ENCODE results near the gene ARFGAP2.
"Not testable (repeated sequence)": the region's sequence is repeated elsewhere in the genome, so short reads cannot be mapped to it uniquely, and the experiment has no call there.

The ARFGAP2 gene

DNA sequence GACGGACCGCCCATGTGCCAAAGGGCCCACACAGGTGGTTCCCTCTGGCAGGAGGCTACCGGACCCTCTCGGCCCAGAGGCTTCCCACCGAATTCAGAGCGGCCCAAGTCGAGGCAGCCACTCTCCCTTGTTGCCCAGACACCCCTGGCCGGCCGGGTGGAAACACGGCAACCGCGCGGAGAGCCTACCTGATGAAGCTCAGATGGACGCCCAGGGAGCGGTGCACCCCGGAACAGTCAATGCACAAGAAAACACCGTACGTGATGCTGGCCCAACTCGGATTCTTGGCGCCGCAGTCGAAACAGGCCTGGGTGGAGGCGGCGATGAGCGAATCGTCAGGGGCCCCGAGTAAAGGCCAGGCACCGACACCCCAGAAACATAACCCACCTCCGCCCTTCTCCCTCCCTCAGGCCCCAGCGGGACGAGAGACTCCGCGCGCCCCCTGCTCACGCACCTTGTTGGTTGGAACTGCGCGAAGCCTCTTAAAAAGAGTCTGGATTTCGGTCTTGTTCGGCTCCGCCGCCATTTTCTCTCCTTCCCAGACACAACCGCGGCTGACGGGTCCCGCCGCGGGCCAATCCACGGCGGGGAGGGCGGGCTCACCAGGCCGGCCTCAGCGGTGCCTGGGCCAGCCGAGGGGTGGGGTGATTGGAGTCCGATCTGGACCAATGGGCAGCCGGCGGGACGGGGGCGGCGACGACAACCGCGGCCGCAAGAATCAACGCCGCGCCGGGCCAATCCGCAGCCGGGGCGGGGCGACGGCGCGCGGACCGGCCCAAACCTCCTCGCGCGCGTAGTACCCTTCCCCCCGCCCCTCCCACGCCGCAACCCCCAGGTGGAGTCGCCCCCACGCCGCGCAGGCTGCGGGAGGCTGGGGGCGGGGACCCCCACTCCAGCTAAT, at the start of gene ARFGAP2:
Gene ARFGAP2, minus strand, starts transcription at position 552 of the 901 bp plus-strand sequence. Its CDS starts 26 bp downstream, at position 526.
- DNase-seq: peak; percentile 41

DNA sequence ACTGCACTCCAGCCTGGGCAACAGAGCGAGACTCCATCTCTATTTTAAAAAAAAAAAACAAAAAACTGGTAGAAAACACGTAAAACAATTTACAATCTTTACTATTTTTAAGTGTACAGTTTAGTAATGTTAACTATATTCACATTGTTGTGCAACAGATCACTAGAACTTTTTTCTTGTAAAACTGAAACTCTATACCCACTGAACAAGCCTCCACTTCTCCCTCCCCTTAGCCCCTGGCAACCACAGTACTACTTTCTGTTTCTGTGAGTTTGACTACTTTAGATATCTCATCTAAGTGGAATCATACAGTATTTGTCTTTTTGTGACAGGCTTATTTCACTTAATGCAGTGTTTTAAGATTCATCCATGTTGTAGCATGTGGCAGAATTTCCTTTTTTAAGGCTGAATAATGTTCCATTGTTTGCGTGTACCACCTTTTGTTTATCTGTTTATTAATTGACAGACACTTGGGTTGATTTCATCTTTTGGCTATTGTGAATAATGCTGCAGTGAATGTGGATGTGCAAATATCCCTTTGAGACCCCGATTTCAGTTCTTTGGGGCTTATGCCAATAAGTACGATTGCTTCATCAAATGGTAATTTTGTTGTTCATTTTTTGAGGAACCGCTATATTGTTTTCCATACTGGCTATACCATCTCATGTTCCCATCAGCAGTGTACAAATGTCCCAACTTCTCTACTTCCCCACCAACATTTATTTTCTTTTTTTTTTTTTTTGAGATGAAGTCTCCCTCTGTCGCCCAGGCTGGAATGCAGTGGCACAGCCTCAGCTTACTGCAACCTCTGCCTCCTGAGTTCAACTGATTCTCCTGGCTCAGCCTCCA, 49.1 kb upstream of the ARFGAP2 start:
- no peak for DNase-seq

DNA sequence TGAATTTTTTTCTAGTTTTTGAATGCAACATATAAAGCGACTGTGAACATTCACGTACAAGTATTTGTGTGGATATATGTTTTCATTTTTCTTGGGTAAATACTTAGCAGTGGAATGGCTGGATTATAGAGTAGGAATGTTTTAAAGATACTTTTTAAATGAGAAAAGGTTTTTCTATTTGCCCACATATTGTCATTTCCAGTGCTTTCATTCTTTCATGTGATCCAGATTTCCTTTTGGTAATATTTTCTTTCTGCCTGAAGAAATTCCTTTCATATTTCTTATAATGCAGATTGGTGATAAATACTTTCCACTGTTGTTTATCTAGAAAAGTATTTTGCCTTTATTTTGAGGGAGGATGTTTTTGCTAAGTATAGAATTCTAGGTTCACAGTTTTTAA, 46.0 kb upstream of the ARFGAP2 start:
- no peak for DNase-seq

DNA sequence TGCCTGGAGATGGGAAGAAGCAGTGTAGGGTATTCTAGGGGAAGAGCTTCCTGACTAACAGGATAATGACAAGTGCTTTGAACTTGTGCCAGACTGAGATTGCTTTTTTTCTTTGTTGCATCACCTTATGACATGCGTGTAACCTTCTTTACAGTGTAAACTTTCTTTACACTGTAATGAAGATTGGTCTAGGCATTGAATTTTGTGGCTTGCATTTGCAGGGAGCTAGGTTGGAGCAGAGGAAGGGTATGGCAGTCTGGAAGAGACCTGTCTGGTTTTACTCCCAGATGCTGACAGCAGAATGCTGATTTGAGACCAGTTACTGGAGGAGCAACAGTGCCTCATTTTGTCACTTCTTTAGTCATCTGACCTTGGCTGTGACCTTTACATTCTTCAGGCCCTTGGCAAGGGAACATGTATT, 43.7 kb upstream of the ARFGAP2 start:
- DNase-seq: no peak

DNA sequence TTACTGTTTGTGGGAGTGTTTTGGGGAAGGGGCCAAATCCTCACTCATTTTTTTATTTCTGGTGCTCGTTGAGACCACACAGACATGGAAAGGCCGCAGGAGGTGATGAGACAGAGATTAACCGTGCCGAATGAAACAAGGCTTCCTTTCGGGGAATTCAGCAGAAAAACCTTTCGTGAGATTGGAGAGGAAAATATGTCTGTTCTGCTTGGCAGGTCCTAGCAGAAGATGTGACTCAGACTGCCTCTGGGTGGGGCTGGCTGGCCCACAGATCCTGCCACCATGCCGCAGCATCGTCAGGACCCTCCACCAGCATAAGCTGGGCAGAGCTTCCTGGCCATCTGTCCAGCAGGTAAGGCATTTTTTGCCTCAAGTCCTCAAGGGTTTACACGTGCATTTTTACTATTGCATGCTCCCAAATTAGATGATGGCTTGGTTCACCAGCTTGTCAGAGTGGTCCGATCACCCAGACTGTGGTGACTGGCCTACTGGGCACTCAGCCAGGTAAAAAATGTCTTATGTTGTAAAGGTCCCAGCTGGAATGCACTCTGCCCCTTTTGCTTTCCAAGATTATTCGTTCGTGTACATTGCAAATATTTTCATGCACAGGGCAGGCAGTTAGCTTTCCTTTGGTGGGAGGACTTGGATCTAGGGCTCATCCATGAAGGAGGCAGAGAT, 39.6 kb upstream of the ARFGAP2 start:
- DNase-seq: no peak

DNA sequence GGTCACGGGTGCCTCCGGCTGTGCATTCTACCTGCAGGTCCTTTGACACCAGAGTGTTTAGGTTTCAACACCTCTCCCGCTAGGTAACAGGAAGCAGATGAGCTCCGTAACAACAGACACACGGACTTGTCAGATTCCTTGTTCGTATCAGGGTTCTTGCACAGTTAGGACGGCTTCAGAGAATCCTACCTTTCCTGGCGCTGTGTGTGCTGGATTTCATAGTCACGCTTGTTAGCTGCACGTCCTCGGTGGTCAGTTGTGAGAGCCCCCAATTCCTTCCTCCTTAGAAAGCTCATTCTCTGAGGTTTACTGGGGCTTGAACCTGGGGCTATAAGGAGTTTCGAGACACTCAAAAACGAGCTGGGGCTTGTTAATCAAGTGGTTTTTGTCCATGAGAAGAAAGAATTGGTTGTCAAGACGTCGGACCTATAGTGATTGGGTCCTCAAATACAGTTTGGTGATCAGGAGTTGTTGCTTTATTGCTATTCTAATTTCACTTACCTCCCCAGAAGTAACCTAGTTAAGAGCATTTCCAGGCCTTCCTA, 38.8 kb upstream of the ARFGAP2 start:
- peak; percentile 16 for DNase-seq

DNA sequence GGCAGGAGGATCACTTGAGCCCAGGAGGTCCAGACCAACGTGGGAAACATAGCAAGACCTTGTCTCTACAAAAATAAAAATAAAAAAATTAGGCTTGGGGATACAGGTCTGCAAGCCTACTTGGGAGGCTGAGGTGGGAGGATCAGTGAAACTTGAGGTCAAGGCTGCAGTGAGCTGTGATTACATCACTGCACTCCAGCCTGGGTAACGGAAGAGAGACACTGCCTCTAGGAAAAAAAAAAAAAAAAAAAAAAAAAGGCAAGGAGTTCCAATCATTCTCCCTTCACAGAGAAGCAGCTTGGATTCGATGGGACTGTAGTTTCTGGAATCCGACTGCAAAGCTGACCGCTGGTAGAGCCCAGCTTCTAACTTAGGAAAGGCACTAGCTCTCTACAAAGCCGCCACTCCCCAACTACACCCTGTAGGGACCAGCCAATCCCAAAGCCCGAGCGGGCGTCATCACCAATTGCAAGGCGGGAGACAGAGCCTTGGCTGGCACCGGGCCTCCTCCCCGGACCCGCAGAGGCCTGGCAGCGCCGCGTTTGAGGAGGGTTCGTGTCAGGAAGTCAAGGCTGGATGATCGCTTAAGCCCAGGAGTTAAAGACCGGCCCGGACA, 37.4 kb upstream of the ARFGAP2 start:
- peak; percentile 28 for DNase-seq

DNA sequence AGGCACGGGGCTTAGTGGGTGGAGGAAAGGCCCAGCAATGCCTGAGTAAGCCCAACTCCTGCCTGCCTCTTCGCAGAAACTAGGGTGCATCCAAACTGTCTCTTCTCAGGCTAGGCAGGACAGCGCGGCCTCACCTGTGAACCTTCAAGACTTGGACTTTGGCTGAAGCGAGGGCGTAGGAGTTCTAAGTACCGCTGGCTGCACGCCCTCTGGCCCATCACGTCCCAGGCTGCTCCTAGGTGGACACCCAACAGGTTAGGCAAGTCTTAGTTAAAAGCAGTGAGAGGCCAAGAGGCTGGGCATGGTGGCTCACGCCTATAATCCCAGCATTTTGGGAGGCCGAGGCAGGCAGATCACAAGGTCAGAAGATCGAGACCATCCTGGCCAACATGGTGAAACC, 36.3 kb upstream of the ARFGAP2 start:
- no peak for DNase-seq

DNA sequence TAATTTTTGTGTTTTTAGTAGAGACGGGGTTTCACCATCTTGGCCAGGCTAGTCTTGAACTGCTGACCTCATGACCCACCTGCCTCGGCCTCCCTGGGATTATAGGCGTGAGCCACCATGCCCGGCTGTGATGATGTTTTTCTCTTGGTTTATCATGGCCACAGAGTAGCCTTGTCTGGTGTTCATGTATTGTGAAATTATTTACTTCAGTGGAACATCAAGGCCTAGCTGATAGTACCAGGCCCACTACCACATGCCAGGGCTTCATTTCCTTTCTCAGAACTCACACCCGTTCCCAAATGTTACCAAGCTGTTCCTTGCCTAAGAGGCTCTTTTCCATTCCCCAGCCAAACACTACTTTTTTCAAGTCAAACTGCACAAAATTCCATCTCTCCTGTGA, 31.9 kb upstream of the ARFGAP2 start:
- no peak for DNase-seq

DNA sequence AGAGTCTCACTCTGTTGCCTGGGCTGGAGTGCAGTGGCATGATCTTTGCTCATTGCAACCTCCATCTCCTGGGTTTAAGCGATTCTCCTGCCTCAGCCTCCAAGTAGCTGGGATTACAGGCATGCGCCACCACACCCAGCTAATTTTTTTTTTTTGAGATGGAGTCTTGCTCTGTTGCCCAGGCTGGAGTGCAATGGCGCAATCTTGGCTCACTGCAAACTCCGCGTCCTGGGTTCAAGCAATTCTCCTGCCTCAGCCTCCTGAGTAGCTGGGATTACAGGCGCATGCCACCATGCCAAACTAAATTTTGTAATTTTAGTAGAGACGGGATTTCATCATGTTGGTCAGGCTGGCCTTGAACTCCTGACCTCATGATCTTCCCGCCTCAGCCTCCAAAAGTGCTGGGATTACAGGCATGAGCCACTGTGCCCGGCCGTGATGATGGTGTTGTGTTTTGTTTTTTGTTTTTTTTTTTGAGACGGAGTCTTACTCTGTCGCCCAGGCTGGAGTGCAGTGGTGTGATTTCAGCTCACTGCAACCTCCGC, 31.4 kb upstream of the ARFGAP2 start:
- DNase-seq: not testable (repeated sequence)

DNA sequence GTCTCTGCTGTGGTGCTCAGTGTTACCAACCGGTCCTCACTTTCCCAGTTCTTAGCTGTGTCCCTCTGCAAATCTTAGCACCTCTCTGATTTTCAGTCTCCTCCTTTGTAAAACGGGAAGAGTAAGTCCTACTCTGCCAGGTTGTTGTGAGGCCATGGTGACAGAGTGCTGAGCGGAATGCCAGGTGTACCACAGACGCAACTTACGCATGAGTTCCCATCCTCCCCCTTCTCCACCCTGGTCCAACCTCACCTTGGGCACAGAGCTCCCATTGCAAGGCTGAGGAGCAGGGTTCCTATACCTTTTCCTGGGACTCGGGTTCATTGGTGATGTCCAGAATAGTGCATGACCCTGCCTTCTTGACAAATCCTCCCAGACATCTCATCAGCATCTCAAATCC, 30.8 kb upstream of the ARFGAP2 start:
- DNase-seq: no peak

DNA sequence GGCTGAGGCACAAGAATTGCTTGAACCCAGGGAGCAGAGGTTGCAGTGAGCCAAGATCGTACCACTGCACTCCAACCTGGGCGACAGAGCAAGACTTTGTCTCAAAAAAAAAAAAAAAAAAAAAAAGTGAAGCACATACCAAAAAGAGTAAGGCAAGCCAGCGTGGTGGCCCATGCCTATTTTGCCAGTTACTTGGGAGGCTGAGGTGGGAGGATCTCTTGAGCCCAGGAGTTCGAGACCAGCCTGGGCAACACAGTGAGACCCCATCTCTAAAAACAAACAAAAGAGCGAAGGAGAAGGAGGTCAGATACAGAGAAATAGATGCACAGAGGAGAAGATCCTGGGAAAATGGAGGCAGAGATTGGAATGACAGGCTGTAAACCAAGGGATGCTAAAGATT, 29.9 kb upstream of the ARFGAP2 start:
- DNase-seq: not testable (repeated sequence)

DNA sequence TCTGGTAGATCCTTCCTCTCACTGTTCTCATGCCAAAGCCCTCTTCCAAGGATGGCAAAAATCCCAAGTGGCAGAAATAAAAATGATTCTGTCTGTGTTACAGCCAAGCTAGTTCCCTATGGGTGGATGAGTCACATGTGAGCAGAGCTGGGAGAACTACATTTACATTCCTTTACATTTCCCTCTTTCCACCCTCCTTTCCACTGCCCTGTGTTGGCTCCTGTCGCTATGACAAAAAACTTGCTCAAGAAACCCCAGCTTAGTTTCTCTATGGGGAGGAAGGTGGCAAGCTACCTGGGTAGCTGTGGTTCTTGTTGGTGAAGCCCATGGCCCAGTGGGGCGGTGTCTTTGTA, 27.9 kb upstream of the ARFGAP2 start:
- DNase-seq: no peak

DNA sequence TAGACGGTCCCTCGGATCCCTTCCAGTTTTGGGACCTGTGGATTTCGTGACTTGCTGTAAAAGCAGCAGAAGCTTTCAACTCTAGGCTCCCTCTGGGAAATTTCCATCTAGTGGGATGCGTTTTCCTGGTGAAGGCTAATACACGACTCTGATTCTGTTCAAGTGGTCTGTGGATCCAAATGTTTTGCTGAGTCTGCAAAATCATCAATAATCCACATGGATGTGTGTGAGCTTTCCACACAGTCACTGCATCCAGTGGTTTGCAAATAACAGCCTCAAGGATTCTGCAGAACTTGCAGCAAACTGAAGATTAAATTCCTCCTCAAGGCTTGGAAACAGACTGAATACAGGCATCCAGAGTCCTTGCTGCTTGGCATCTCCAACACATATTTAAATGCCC, 25.9 kb upstream of the ARFGAP2 start:
- DNase-seq: no peak

DNA sequence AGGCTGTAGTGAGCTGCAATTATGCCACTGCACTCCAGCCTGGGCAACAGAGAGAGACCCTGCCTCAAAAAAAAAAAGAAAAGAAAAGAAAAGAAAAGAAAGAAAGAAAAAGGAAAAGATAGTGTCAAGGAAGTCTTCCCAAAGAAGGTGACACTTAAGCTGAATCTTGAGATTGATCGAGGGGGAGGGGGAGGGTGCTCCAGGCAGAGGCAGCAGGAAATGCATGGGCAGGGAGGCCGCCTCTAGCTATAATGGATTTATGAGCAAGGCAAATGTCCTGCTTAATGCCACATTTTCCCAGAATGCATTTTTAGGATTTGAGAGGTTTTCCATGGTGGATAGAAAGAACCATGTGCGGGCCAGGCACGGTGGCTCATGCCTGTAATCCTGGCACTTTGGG, 24.3 kb upstream of the ARFGAP2 start:
- DNase-seq: no peak

DNA sequence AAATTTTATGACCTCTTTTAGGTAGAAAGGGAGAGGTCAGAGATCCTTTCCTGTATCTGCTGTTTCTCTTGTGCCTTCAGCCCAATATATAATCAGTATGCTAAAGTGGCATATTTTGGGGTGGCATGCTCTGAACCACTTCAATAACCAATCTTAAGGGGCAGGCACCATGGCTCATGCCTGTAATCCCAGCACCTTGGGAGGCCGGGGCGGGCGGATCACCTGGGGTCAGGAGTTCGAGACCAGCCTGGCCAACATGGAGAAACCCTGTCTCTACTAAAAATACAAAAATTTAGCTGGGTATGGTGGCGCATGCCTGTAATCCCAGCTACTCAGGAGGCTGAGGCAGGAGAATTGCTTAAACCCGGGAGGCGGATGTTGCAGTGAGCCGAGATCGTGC, 21.5 kb upstream of the ARFGAP2 start:
- not testable (repeated sequence) for DNase-seq

DNA sequence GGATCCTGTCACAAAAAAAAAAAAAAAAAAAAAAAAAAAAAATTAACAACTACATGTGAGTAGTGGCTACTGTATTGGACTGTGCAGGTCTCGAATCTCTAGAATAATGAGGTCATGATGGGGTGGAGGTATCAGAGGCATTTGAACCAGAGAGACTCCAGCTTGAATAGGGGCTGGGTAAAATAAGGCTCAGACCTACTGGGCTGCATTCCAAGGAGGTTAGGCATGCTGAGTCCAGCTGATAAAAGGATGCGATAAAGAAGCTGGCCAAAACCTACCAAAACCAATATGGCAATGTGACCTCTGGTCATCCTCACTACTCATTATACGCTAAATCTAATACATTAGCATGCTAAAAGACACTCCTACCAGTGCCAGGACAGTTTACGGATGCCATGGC, 15.4 kb upstream of the ARFGAP2 start:
- no peak for DNase-seq

DNA sequence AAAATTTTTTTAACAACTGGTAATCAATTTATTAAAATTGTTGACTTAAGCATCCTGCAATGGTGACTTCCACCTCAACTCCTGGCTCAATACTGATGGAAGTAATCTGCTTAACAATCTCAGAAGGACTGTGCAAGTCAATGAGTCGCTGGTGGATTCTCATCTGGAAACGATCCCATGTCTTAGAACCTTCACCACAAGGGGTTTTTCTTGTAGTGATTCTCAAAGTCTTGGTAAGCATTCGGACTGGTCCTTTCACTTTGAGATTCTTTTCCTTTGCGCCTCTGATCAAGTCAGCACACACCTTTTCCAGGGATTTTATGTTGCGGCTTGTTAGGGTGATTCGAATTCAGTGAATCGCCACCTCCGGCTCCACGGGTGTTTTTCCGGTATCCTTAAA, 14.5 kb upstream of the ARFGAP2 start:
- DNase-seq: not testable (repeated sequence)

DNA sequence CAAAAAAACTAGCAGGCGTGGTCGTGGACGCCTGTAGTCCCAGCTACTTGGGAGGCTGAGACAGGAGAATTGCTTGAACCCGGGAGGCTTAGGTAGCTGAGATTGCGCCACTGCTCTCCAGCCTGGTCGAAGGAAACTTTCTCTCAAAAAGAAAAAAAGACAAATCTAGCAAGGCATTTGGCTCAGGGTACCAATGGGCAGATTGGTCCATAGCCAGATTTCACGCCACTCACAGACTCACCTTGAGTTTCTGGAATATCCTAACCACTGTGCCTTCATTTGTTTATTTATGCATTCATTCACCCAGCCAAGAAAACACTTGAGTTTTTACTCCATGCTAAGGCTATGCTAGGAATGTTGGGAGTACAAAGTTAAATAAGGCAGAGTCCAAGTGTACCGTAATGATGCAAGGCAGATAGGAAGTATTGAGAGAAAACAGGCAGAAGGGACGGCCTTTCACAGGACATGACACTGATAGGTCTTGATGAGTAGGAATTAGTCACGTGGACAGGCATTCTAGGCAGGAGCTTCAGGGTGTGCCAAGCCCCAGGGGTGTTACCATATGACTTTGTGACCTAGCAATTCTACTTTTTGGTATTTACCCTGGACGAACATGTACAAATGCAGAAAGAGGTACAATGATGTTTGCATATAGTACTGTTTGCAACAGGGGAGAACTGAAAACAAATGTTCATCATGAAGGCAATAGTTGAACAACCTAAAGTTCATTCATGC, 12.6 kb upstream of the ARFGAP2 start:
- DNase-seq: no peak

DNA sequence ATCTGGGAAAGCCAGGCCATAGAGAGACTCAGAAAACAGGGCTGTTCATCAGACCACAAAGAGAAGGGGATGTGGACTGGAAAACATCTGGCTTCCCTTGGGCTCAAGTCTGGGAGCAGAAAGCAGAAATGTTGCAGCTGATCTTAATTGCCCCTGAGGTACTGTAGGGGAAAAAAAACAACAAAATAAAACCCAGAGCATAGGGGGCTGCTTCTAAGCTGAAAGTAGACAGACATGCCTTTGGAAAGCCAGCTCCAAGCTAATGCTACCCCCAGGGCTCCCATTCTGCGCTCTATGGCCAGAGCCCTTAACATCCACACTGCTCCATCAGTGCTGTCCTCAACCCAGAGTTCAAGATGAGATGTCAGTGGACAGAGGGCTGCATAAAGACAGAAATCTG, 11.6 kb upstream of the ARFGAP2 start:
- no peak for DNase-seq

DNA sequence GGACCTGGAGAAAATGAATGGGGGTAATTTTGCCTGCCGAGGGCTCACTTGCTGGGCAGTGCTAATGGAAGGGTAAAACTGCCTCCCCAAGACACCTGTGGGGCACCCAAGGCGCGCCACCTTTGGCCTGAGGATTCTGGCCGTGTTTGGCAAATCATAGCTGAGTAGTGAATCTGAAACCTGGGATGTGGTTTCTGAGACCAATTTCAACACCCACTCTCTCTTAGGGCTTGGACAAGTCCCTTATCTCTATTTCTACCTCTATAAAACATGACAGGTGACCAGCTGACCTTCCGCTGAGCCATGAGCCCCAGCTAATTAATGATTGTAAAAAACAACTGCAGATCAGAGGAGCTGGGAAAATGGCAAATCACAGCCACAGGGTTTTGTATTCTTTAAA, 11.0 kb upstream of the ARFGAP2 start:
- no peak for DNase-seq
